ENCODE data around the gene NUP93. TPM values are rescaled to one million over a fixed set of nuclear protein-coding genes. Genes with fewer than 3 reads are reported as not detected.
"Not testable (repeated sequence)": the region's sequence is repeated elsewhere in the genome, so short reads cannot be mapped to it uniquely, and the experiment has no call there.

NUP93 gene
- total RNA-seq, 2 donors from 2014 or later, result 29.9 to 38.6 TPM

GRCh38 chr16:56855946-56856345, 126.0 kb downstream of the NUP93 start:
- intact Hi-C loops (cut with DNase I), result no loop called here
- DNase-seq, result no peak
- no peak for ATAC-seq

GRCh38 chr16:56856876-56857447, 127.0 kb downstream of the NUP93 start:
- no peak for DNase-seq
- intact Hi-C loops (cut with DNase I), result no loop called here
- no peak for ATAC-seq

GRCh38 chr16:56858374-56858773, 128.4 kb downstream of the NUP93 start:
- ATAC-seq (no peak), DNase-seq (no peak)
- intact Hi-C loops (cut with DNase I), result no loop called here

- DNase-seq (no peak), ATAC-seq (no peak)
- intact Hi-C loops (cut with DNase I), result loop anchor here (10.0 kb wide), 3 partner anchors 185 to 565 kb away; no protein-coding TSS in a partner anchor
Measured at GRCh38 chr16:56859636-56860035, 129.7 kb downstream of the NUP93 start.

GRCh38 chr16:56860226-56861020, 130.5 kb downstream of the NUP93 start:
- ATAC-seq, result peak in 1 of 2 donors; percentile 31
- DNase-seq, result no peak
- intact Hi-C loops (cut with DNase I), result loop anchor here (10.0 kb wide), 3 partner anchors 184 to 564 kb away; no protein-coding TSS in a partner anchor

- ATAC-seq (no peak), DNase-seq (no peak)
- intact Hi-C loops (cut with DNase I), result loop anchor here (10.0 kb wide), 3 partner anchors 184 to 564 kb away; no protein-coding TSS in a partner anchor
Measured at GRCh38 chr16:56861092-56861610, 131.2 kb downstream of the NUP93 start.

- no peak for ATAC-seq
- intact Hi-C loops (cut with DNase I), result loop anchor here (10.0 kb wide), 3 partner anchors 183 to 563 kb away; no protein-coding TSS in a partner anchor
- DNase-seq, result no peak
Measured at GRCh38 chr16:56861756-56862155, 131.8 kb downstream of the NUP93 start.

GRCh38 chr16:56862776-56863175, 132.8 kb downstream of the NUP93 start:
- DNase-seq, result no peak
- intact Hi-C loops (cut with DNase I), result loop anchor here (10.0 kb wide), 3 partner anchors 182 to 562 kb away; no protein-coding TSS in a partner anchor
- no peak for ATAC-seq

- no peak for DNase-seq
- no peak for ATAC-seq
- intact Hi-C loops (cut with DNase I), result loop anchor here (5.0 to 10.0 kb wide), 5 partner anchors 87 to 560 kb away; no protein-coding TSS in a partner anchor
Measured at GRCh38 chr16:56864960-56865359, 135.0 kb downstream of the NUP93 start, which contains the start of gene SLC12A3. TSS of gene SLC12A3 (plus strand) at chr16:56865207. CDS start at chr16:56865236, 29 bp downstream.

GRCh38 chr16:56865394-56866062, 135.6 kb downstream of the NUP93 start:
- intact Hi-C loops (cut with DNase I), result loop anchor here (5.0 to 10.0 kb wide), 5 partner anchors 87 to 559 kb away; no protein-coding TSS in a partner anchor
- ATAC-seq (no peak), DNase-seq (no peak)

GRCh38 chr16:56866955-56867830, 137.3 kb downstream of the NUP93 start:
- intact Hi-C loops (cut with DNase I), result loop anchor here (5.0 to 10.0 kb wide), 5 partner anchors 85 to 558 kb away; no protein-coding TSS in a partner anchor
- ATAC-seq (peak; percentile 10 to 53), DNase-seq (no peak)

GRCh38 chr16:56868175-56868574, 138.2 kb downstream of the NUP93 start:
- DNase-seq (no peak), ATAC-seq (no peak)
- intact Hi-C loops (cut with DNase I), result loop anchor here (5.0 to 10.0 kb wide), 5 partner anchors 84 to 557 kb away; no protein-coding TSS in a partner anchor

- DNase-seq, ATAC-seq: not testable (repeated sequence)
- intact Hi-C loops (cut with DNase I), result loop anchor here (5.0 to 10.0 kb wide), 5 partner anchors 84 to 556 kb away; no protein-coding TSS in a partner anchor
Measured at GRCh38 chr16:56868766-56869165, 138.8 kb downstream of the NUP93 start.

- ATAC-seq, result no peak
- intact Hi-C loops (cut with DNase I), result loop anchor here (5.0 to 10.0 kb wide), 5 partner anchors 83 to 555 kb away; no protein-coding TSS in a partner anchor
- no peak for DNase-seq
Measured at GRCh38 chr16:56869513-56870275, 139.8 kb downstream of the NUP93 start.

- peak in 1 of 2 donors; percentile 8 for ATAC-seq
- no peak for DNase-seq
- intact Hi-C loops (cut with DNase I), result loop anchor here in 1 of 2 donors (5.0 kb wide), 1 partner anchor 82 kb away; no protein-coding TSS in a partner anchor
Measured at GRCh38 chr16:56870276-56870888, 140.5 kb downstream of the NUP93 start.

- ATAC-seq (peak in 1 of 2 donors; percentile 16), DNase-seq (no peak)
- intact Hi-C loops (cut with DNase I), result loop anchor here in 1 of 2 donors (5.0 kb wide), 1 partner anchor 81 kb away; no protein-coding TSS in a partner anchor
Measured at GRCh38 chr16:56871172-56871593, 141.3 kb downstream of the NUP93 start.

Measured in left cardiac atrium (tissue), 4 donors.